Type B pancreatic cell (in vitro differentiated cells): ENCODE results near the gene USP17L5. TPM values are rescaled to one million over a fixed set of nuclear protein-coding genes. Genes with fewer than 3 reads are reported as not detected.
A peak's percentile ranks its signal among the peaks of the same experiment; 100 is the strongest.
"Not testable (repeated sequence)": the region's sequence is repeated elsewhere in the genome, so short reads cannot be mapped to it uniquely, and the experiment has no call there.

Experiments used
- DNase-seq: peaks from one replicate; pipeline ENCODE4 v3.0.0; 2021; ENCODE audit warnings: mixed read lengths; ENCODE audit not compliant: unreplicated experiment; ENCODE audit errors: extremely low spot score
- H3K27ac Mint-ChIP-seq: 2 replicates; pipeline ENCODE4 v1.8.0; 2021; ENCODE audit warnings: mild to moderate bottlenecking, mixed read lengths
- H3K27me3 Mint-ChIP-seq: 2 replicates; pipeline ENCODE4 v1.8.0; 2021; ENCODE audit warnings: mixed read lengths
- H3K36me3 Mint-ChIP-seq: 2 replicates; pipeline ENCODE4 v1.8.0; 2021; ENCODE audit warnings: mixed read lengths
- H3K4me1 Mint-ChIP-seq: one replicate; pipeline ENCODE4 v1.8.0; 2021; ENCODE audit warnings: mixed read lengths; ENCODE audit not compliant: unreplicated experiment
- H3K4me3 Mint-ChIP-seq: 2 replicates; pipeline ENCODE4 v1.8.0; 2021; ENCODE audit warnings: mild to moderate bottlenecking, mixed read lengths
- H3K9me3 Mint-ChIP-seq: 2 replicates; pipeline ENCODE4 v1.8.0; 2021; ENCODE audit warnings: mixed read lengths
- CTCF ChIP-seq: fragments of 200-600 bp; sonication (generic); conservative IDR thresholded peaks from 2 replicates; pipeline ENCODE4 v1.5.0; 2021; ENCODE audit warnings: antibody characterized with exemption, mild to moderate bottlenecking
- total RNA-seq: library from RNA; stranded (reverse); gene quantifications from 2 replicates; pipeline ENCODE4 v1.2.1, GENCODE V29; 2021; ENCODE audit warnings: low replicate concordance

USP17L5 gene
- total RNA-seq, 1 donor from 2014 or later, result not detected

GRCh38 chr4:9381012-9381534 is 41.9 kb downstream of the USP17L5 start:
- not testable (repeated sequence) for H3K36me3 Mint-ChIP-seq, DNase-seq, H3K27me3 Mint-ChIP-seq, H3K9me3 Mint-ChIP-seq, H3K27ac Mint-ChIP-seq, H3K4me1 Mint-ChIP-seq
- H3K4me3 Mint-ChIP-seq, result peak overlapping the region; percentile 47
- TF ChIP-seq CTCF, result peak; percentile 74

GRCh38 chr4:9384126-9384525 is 44.9 kb downstream of the USP17L5 start:
- H3K27me3 Mint-ChIP-seq, result no peaks in the 10 kb centered on the region
- H3K4me1 Mint-ChIP-seq, result no peaks in the 10 kb centered on the region
- no peak overlapping the region for H3K4me3 Mint-ChIP-seq
- H3K36me3 Mint-ChIP-seq, result no peaks in the 10 kb centered on the region
- TF ChIP-seq CTCF, result no peak
- DNase-seq, result no peak
- no peak overlapping the region for H3K27ac Mint-ChIP-seq
- H3K9me3 Mint-ChIP-seq, result no peaks in the 10 kb centered on the region

- H3K9me3 Mint-ChIP-seq, H3K27ac Mint-ChIP-seq, H3K27me3 Mint-ChIP-seq, H3K4me1 Mint-ChIP-seq, H3K4me3 Mint-ChIP-seq, DNase-seq, H3K36me3 Mint-ChIP-seq: not testable (repeated sequence)
These were observed 49.8 kb downstream of the USP17L5 start for GRCh38 chr4:9389001-9389400.

Other genes starting within 250 kb of the USP17L5 start
- not detected in 2 replicates for gene FAM90A26, start 169.0 kb upstream of the USP17L5 start, total RNA-seq
- not detected in 2 replicates for gene USP17L10, start 128.7 kb upstream of the USP17L5 start, total RNA-seq
- gene USP17L11, start 124.0 kb upstream of the USP17L5 start, total RNA-seq, result not detected in 2 replicates
- gene USP17L12, start 119.3 kb upstream of the USP17L5 start, total RNA-seq, result not detected in 2 replicates
- not detected in 2 replicates for gene USP17L13, start 114.5 kb upstream of the USP17L5 start, total RNA-seq
- gene USP17L15, start 105.0 kb upstream of the USP17L5 start, total RNA-seq, result not detected in 2 replicates
- not detected in 2 replicates for gene USP17L17, start 95.5 kb upstream of the USP17L5 start, total RNA-seq
- gene USP17L18, start 90.8 kb upstream of the USP17L5 start, total RNA-seq, result not detected in 2 replicates
- not detected in 2 replicates for gene USP17L19, start 86.0 kb upstream of the USP17L5 start, total RNA-seq
- gene USP17L20, start 81.3 kb upstream of the USP17L5 start, total RNA-seq, result not detected in 2 replicates
- not detected in 2 replicates for gene USP17L21, start 76.5 kb upstream of the USP17L5 start, total RNA-seq
- not detected in 2 replicates for gene USP17L22, start 71.8 kb upstream of the USP17L5 start, total RNA-seq
- not detected in 2 replicates for gene USP17L24, start 14.2 kb upstream of the USP17L5 start, total RNA-seq
- not detected in 2 replicates for gene USP17L25, start 9.5 kb upstream of the USP17L5 start, total RNA-seq
- gene USP17L26, start 4.7 kb upstream of the USP17L5 start, total RNA-seq, result not detected in 2 replicates
- not detected in 2 replicates for gene USP17L27, start 4.7 kb downstream of the USP17L5 start, total RNA-seq
- gene USP17L28, start 9.5 kb downstream of the USP17L5 start, total RNA-seq, result not detected in 2 replicates
- gene USP17L29, start 14.2 kb downstream of the USP17L5 start, total RNA-seq, result not detected in 2 replicates
- not detected in 2 replicates for gene USP17L30, start 23.7 kb downstream of the USP17L5 start, total RNA-seq
- gene DEFB131A, start 105.0 kb downstream of the USP17L5 start, total RNA-seq, result not detected in 2 replicates